ENCODE measurements around the gene OTUB2. TPM values are rescaled to one million over a fixed set of nuclear protein-coding genes. Genes with fewer than 3 reads are reported as not detected.

The OTUB2 gene
- total RNA-seq, 1 experiment from 2014 or later, result 7.7 TPM

DNA sequence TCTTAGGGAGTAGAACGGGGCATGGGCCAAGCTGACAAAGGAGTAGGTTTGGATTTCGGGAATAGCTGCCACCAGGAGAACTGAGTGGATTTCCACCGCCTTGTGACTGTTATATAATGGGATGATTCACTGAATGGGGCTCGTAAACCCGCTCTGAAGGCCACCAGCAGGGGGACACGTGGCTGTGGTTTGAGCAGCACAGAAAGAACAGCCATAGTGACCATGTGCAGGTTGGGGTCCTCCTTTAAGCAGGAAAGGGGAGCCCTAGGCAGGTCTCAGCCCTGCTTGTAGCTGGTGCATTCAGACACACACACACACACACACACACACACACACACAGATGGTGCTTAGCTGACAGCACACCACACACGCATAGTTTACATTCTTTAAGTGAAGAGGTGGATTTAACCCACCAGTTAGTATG lies 41.1 kb upstream of the OTUB2 start:
- no peaks in the 10 kb centered on the region for H3K9me2 ChIP-seq (replicated peaks; ENCODE audit: low read length)
- H3K9ac ChIP-seq (ENCODE audit: low read length), result no peak overlapping the region
- H3K9me3 ChIP-seq (ENCODE audit: low read length), result no peaks in the 10 kb centered on the region
- ATAC-seq (peak; percentile 95), DNase-seq (peak; percentile 70)
- CTCF ChIA-PET, result no interaction called here
- H3K4me3 ChIP-seq (ENCODE audit: low read length), result no peak overlapping the region
- no peak overlapping the region for H3K27ac ChIP-seq (ENCODE audit: low read length)
- no TSS peak for BruUV-seq (replicated peaks)
- H3K4me1 ChIP-seq (ENCODE audit: insufficient read depth, low read length), result peaks cover 2% of the 10 kb centered on the region; the same call in 1 of the 2 replicates
- intact Hi-C loops (cut with micrococcal nuclease), result no loop called here
- no peak for TF ChIP-seq EZH2phosphoT487 (IDR thresholded peaks at IDR 0.05; ENCODE audit: borderline replicate concordance, low read length)
- TF ChIP-seq, protein P1, sequence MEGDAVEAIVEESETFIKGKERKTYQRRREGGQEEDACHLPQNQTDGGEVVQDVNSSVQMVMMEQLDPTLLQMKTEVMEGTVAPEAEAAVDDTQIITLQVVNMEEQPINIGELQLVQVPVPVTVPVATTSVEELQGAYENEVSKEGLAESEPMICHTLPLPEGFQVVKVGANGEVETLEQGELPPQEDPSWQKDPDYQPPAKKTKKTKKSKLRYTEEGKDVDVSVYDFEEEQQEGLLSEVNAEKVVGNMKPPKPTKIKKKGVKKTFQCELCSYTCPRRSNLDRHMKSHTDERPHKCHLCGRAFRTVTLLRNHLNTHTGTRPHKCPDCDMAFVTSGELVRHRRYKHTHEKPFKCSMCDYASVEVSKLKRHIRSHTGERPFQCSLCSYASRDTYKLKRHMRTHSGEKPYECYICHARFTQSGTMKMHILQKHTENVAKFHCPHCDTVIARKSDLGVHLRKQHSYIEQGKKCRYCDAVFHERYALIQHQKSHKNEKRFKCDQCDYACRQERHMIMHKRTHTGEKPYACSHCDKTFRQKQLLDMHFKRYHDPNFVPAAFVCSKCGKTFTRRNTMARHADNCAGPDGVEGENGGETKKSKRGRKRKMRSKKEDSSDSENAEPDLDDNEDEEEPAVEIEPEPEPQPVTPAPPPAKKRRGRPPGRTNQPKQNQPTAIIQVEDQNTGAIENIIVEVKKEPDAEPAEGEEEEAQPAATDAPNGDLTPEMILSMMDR (conservative IDR thresholded peaks at IDR 0.05; ENCODE audit: low read depth, low read length), result peak; percentile 62
- H3K79me2 ChIP-seq (ENCODE audit: low read length), result no peaks in the 10 kb centered on the region
- no peaks in the 10 kb centered on the region for H4K20me1 ChIP-seq (ENCODE audit: low read length)
- H2AFZ ChIP-seq (ENCODE audit: low read length), result no peak overlapping the region
- no peaks in the 10 kb centered on the region for H3K36me3 ChIP-seq (ENCODE audit: low read depth, low read length)
- 0 out of 2 replicates have a peak overlapping the region, but pooled peaks have one; percentile 35 for H3K4me2 ChIP-seq (ENCODE audit: low read length)
- H3F3A ChIP-seq (ENCODE audit: low read length, unreplicated experiment), result no peaks in the 10 kb centered on the region
- POLR2A ChIA-PET (ENCODE audit: unreplicated experiment), result no interaction called here
- no peaks in the 10 kb centered on the region for H3K27me3 ChIP-seq (ENCODE audit: low read length)

DNA sequence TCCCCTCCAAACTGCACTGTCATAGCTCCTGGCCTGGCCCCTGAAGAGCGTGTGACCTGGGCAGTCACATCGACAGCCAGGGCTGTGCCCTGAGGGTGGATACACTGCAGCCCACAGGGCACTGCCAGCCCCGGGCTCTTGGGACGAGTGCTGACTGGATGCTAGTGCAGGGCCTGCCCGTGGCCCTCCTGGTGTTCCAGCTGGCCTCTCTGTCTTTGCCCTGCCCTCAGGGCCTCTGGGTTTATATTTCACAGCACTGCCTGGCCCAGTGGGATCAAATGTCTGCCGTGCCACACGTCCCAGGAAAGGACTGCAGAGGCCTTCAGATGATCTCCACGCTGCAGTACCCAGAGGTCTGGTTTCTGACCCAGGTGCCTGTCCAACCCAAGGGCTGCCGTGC lies 39.2 kb upstream of the OTUB2 start:
- ChIA-PET POLR2A (ENCODE audit: unreplicated experiment) (no interaction called here), CTCF (no interaction called here)
- no peak overlapping the region for H3K4me3 ChIP-seq (ENCODE audit: low read length)
- no peak for TF ChIP-seq EZH2 (IDR thresholded peaks at IDR 0.05; ENCODE audit: low read length, unreplicated experiment)
- TF ChIP-seq EZH2phosphoT487 (IDR thresholded peaks at IDR 0.05; ENCODE audit: borderline replicate concordance, low read length), result no peak
- TF ChIP-seq, protein P1 (conservative IDR thresholded peaks at IDR 0.05; ENCODE audit: low read depth, low read length), result no peak
- no peaks in the 10 kb centered on the region for H3K9me2 ChIP-seq (replicated peaks; ENCODE audit: low read length)
- intact Hi-C loops (cut with micrococcal nuclease), result no loop called here
- BruUV-seq (replicated peaks), result no TSS peak
- H3K4me1 ChIP-seq (ENCODE audit: insufficient read depth, low read length), result peaks cover 2% of the 10 kb centered on the region; the same call in 1 of the 2 replicates
- H3F3A ChIP-seq (ENCODE audit: low read length, unreplicated experiment), result no peaks in the 10 kb centered on the region
- no peak overlapping the region for H3K4me2 ChIP-seq (ENCODE audit: low read length)
- no peak overlapping the region for H3K27ac ChIP-seq (ENCODE audit: low read length)
- ATAC-seq, result no peak
- no peaks in the 10 kb centered on the region for H3K36me3 ChIP-seq (ENCODE audit: low read depth, low read length)
- no peaks in the 10 kb centered on the region for H3K79me2 ChIP-seq (ENCODE audit: low read length)
- no peaks in the 10 kb centered on the region for H3K27me3 ChIP-seq (ENCODE audit: low read length)
- DNase-seq, result no peak
- H4K20me1 ChIP-seq (ENCODE audit: low read length), result no peaks in the 10 kb centered on the region
- no peaks in the 10 kb centered on the region for H3K9me3 ChIP-seq (ENCODE audit: low read length)
- H2AFZ ChIP-seq (ENCODE audit: low read length), result no peak overlapping the region
- no peak overlapping the region for H3K9ac ChIP-seq (ENCODE audit: low read length)

DNA sequence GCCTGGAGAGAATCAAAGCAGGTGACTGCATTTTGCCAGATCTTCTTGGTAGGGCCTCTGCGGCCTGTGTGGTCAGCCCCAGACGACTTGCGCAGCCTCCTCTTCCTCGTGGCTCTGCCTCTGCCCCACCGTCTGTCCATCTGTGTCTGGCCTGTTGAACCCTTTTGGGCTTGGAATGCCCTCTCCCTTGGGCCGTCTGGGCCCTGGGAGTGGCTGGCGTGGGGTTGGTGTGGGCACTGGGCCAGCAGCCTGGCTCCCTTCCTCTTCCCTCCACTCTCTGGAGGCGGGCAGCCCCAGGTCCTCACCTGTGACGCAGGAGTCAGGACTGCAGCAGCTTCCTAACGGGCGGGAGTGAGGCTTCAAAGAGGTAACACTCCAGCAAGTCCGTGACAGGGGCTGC lies 38.8 kb upstream of the OTUB2 start:
- Histone ChIP-seq H3K27me3 (ENCODE audit: low read length) (no peaks in the 10 kb centered on the region), H3K4me2 (ENCODE audit: low read length) (no peak overlapping the region), H3K27ac (ENCODE audit: low read length) (no peak overlapping the region), H3K9ac (ENCODE audit: low read length) (no peak overlapping the region), H3K4me3 (ENCODE audit: low read length) (no peak overlapping the region), H3K79me2 (ENCODE audit: low read length) (no peaks in the 10 kb centered on the region), H2AFZ (ENCODE audit: low read length) (no peak overlapping the region), H3F3A (ENCODE audit: low read length, unreplicated experiment) (no peaks in the 10 kb centered on the region), H4K20me1 (ENCODE audit: low read length) (no peaks in the 10 kb centered on the region), H3K9me2 (replicated peaks; ENCODE audit: low read length) (no peaks in the 10 kb centered on the region), H3K9me3 (ENCODE audit: low read length) (no peaks in the 10 kb centered on the region), H3K4me1 (ENCODE audit: insufficient read depth, low read length) (peaks cover 2% of the 10 kb centered on the region; the same call in 1 of the 2 replicates), H3K36me3 (ENCODE audit: low read depth, low read length) (no peaks in the 10 kb centered on the region)
- POLR2A ChIA-PET (ENCODE audit: unreplicated experiment), result no interaction called here
- TF ChIP-seq EZH2phosphoT487 (IDR thresholded peaks at IDR 0.05; ENCODE audit: borderline replicate concordance, low read length) (no peak), EZH2 (IDR thresholded peaks at IDR 0.05; ENCODE audit: low read length, unreplicated experiment) (no peak)
- TF ChIP-seq, protein P1 (conservative IDR thresholded peaks at IDR 0.05; ENCODE audit: low read depth, low read length), result no peak
- intact Hi-C loops (cut with micrococcal nuclease), result no loop called here
- CTCF ChIA-PET, result no interaction called here
- ATAC-seq (no peak), DNase-seq (no peak)
- BruUV-seq (replicated peaks), result no TSS peak

All from PC-3 (cell line).